OCI-LY1 (cell line): ENCODE data around the gene PER1.

ENCODE experiments used
- H2AFZ ChIP-seq: fragments of 200-600 bp; sonication (generic), shearing (Covaris generic); 2 replicates; pipeline ENCODE4 v1.6.0; 2014; ENCODE audit warnings: antibody characterized with exemption, mild to moderate bottlenecking, low read length
- H3F3A ChIP-seq: fragments of 200-600 bp; sonication (generic), shearing (Covaris generic); 2 replicates; pipeline ENCODE4 v1.6.0; 2014; ENCODE audit warnings: mild to moderate bottlenecking, antibody characterized with exemption, low read length, moderate library complexity; ENCODE audit not compliant: insufficient read depth
- H3K27ac ChIP-seq: fragments of 200-600 bp; sonication (generic); 2 replicates; pipeline ENCODE4 v1.5.1; 2014; ENCODE audit warnings: low read length, mixed run types, mild to moderate bottlenecking, low read depth; ENCODE audit not compliant: poor library complexity, severe bottlenecking
- H3K27me3 ChIP-seq: fragments of 200-600 bp; sonication (generic); 2 replicates; pipeline ENCODE4 v1.6.0; 2014; ENCODE audit warnings: antibody characterized with exemption, mild to moderate bottlenecking, low read length, moderate library complexity; ENCODE audit not compliant: insufficient read depth
- H3K36me3 ChIP-seq: fragments of 200-600 bp; sonication (generic); 2 replicates; pipeline ENCODE4 v1.6.1; 2014; ENCODE audit warnings: mild to moderate bottlenecking, antibody characterized with exemption, low read length, moderate library complexity, mixed read lengths; ENCODE audit not compliant: insufficient read depth
- H3K4me1 ChIP-seq: fragments of 200-600 bp; sonication (generic); 2 replicates; pipeline ENCODE4 v1.5.1; 2014; ENCODE audit warnings: mild to moderate bottlenecking, low read length, moderate library complexity; ENCODE audit not compliant: insufficient read depth, severe bottlenecking
- H3K4me2 ChIP-seq: fragments of 200-600 bp; sonication (generic), shearing (Covaris generic); 2 replicates; pipeline ENCODE4 v1.6.1; 2014; ENCODE audit warnings: low read length
- H3K4me3 ChIP-seq: fragments of 200-600 bp; sonication (generic); 2 replicates; pipeline ENCODE4 v1.5.1; 2014; ENCODE audit warnings: low read length, low read depth, mild to moderate bottlenecking, mixed read lengths; ENCODE audit not compliant: poor library complexity, severe bottlenecking
- H3K79me2 ChIP-seq: fragments of 200-600 bp; shearing (Covaris generic); 2 replicates; pipeline ENCODE4 v1.6.1; 2016; ENCODE audit warnings: mixed run types, low read length, mixed read lengths; ENCODE audit not compliant: insufficient read depth
- H3K9ac ChIP-seq: fragments of 200-600 bp; sonication (generic), shearing (Covaris generic); 2 replicates; pipeline ENCODE4 v1.6.1; 2014; ENCODE audit warnings: mild to moderate bottlenecking, low read length, mixed read lengths
- H3K9me2 ChIP-seq: fragments of 200-600 bp; sonication (generic), shearing (Covaris generic); 2 replicates; pipeline ENCODE4 v1.6.1; 2014; ENCODE audit warnings: low read depth, mild to moderate bottlenecking, low read length, mixed read lengths
- H3K9me3 ChIP-seq: fragments of 200-600 bp; shearing (Covaris generic); 2 replicates; pipeline ENCODE4 v1.6.1; 2014; ENCODE audit warnings: low read length, mixed read lengths
- H4K20me1 ChIP-seq: fragments of 200-600 bp; sonication (generic), shearing (Covaris generic); 2 replicates; pipeline ENCODE4 v1.6.0; 2016; ENCODE audit warnings: mild to moderate bottlenecking, low read length; ENCODE audit not compliant: insufficient read depth
- EZH2 ChIP-seq: fragments of 200-600 bp; sonication (generic), shearing (Covaris generic); IDR thresholded peaks from 2 replicates; pipeline ENCODE4 v1.8.0; 2017; ENCODE audit warnings: borderline replicate concordance, mixed run types, mild to moderate bottlenecking, antibody characterized with exemption, low read length, moderate library complexity, mixed read lengths
- TF ChIP-seq, protein P1 (sequence below): fragments of 200-600 bp; sonication (generic), shearing (Covaris generic); IDR thresholded peaks from 2 replicates; pipeline ENCODE4 v1.5.1; 2017; ENCODE audit warnings: mild to moderate bottlenecking, antibody characterized with exemption, low read length, moderate library complexity, mixed read lengths

Gene PER1

GRCh38 chr17:8118769-8119580, 33.2 kb downstream of the PER1 start:
- peak overlapping the region; percentile 88 for H3K4me2 ChIP-seq
- no peaks in the 10 kb centered on the region for H3K79me2 ChIP-seq
- H3K27ac ChIP-seq = peak overlapping the region; percentile 26
- no peaks in the 10 kb centered on the region for H3K36me3 ChIP-seq
- TF ChIP-seq EZH2 = no peak
- TF ChIP-seq, protein P1, sequence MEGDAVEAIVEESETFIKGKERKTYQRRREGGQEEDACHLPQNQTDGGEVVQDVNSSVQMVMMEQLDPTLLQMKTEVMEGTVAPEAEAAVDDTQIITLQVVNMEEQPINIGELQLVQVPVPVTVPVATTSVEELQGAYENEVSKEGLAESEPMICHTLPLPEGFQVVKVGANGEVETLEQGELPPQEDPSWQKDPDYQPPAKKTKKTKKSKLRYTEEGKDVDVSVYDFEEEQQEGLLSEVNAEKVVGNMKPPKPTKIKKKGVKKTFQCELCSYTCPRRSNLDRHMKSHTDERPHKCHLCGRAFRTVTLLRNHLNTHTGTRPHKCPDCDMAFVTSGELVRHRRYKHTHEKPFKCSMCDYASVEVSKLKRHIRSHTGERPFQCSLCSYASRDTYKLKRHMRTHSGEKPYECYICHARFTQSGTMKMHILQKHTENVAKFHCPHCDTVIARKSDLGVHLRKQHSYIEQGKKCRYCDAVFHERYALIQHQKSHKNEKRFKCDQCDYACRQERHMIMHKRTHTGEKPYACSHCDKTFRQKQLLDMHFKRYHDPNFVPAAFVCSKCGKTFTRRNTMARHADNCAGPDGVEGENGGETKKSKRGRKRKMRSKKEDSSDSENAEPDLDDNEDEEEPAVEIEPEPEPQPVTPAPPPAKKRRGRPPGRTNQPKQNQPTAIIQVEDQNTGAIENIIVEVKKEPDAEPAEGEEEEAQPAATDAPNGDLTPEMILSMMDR = peak; percentile 93
- H3K9me3 ChIP-seq = no peaks in the 10 kb centered on the region
- H4K20me1 ChIP-seq = no peaks in the 10 kb centered on the region
- H3K27me3 ChIP-seq = peaks cover 12% of the 10 kb centered on the region
- H3K9me2 ChIP-seq = no peaks in the 10 kb centered on the region
- peak overlapping the region; percentile 98 for H3K4me3 ChIP-seq
- H3F3A ChIP-seq = peaks cover 6% of the 10 kb centered on the region; the same call in 1 of the 2 replicates
- H3K4me1 ChIP-seq = peaks cover 48% of the 10 kb centered on the region
- no peak overlapping the region for H2AFZ ChIP-seq
- H3K9ac ChIP-seq = peak overlapping the region; percentile 64

DNA sequence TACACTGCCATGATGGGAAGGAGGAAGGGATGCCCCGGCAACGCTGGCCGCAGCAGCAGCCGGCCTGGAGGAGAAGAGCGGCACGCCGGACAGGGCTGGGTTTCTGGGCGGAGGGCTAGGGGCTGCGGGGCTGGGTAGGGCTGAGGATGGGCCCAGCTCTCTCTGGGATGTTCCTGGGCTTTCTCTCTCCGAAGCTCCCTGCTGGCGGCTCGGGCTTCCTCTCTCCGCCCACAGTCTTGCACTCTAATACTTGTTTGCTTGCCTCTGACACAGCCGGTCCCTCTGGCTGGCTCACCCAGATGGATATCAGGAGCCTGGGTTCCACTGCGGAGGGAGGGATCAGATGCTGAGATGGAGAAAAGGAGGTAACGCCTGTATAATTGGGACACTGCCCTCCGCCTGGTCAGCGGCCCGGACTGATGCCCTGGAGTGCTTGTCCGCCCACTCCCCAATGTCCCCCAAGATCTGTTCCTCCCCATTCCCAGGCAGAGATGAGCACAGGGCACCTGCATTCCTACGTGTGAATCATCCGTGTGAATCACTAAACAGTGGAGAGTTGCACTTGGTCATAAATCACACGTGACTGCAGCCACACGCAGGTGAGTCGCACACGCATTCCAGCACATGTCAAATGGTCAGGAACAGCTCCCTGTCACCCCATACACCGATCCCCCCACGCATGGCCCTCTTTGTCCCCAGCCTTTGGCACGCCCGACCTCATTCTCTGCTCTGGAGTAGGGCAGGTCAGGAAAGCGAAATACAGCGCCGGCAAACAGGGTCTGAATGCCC, 34.0 kb downstream of the PER1 start, which contains the start of gene ALOXE3:
Gene ALOXE3 (minus strand): TSS at position 535 of the 789 bp plus-strand sequence. CDS start 524 bp downstream, at position 11.
- H3K27me3 ChIP-seq = peaks cover 7% of the 10 kb centered on the region; the same call in 1 of the 2 replicates
- no peaks in the 10 kb centered on the region for H3K9me3 ChIP-seq
- H2AFZ ChIP-seq = no peak within 1 kb of the TSS
- H3K9ac ChIP-seq = peak within 1 kb of the TSS; percentile 64
- H3K27ac ChIP-seq = peak within 1 kb of the TSS; percentile 26
- no peaks in the 10 kb centered on the region for H3K36me3 ChIP-seq
- peak within 1 kb of the TSS; percentile 88 for H3K4me2 ChIP-seq
- H4K20me1 ChIP-seq = no peaks in the 10 kb centered on the region
- peaks cover 40% of the 10 kb centered on the region for H3K4me1 ChIP-seq
- H3K9me2 ChIP-seq = no peaks in the 10 kb centered on the region
- H3F3A ChIP-seq = peaks cover 6% of the 10 kb centered on the region; the same call in 1 of the 2 replicates
- no peaks in the 10 kb centered on the region for H3K79me2 ChIP-seq
- peak within 1 kb of the TSS; percentile 98 for H3K4me3 ChIP-seq
- TF ChIP-seq, protein P1 = no peak
- no peak for TF ChIP-seq EZH2

GRCh38 chr17:8117367-8117979, 34.7 kb downstream of the PER1 start:
- H2AFZ ChIP-seq = no peak overlapping the region
- no peak overlapping the region for H3K27ac ChIP-seq

More at GRCh38 chr17:8117367-8117979, 34.7 kb downstream of the PER1 start:
- Histone ChIP-seq H3K9me2 (no peaks in the 10 kb centered on the region), H3K27me3 (0 out of 2 replicates have a peak, but pooled peaks cover 7% of the 10 kb centered on the region), H3K9me3 (no peaks in the 10 kb centered on the region), H3K79me2 (no peaks in the 10 kb centered on the region), H3K36me3 (no peaks in the 10 kb centered on the region), H3K4me2 (peak overlapping the region; percentile 88), H3K9ac (no peak overlapping the region; the same call in 1 of the 2 replicates), H3K4me1 (peaks cover 33% of the 10 kb centered on the region), H3K4me3 (peak overlapping the region; percentile 98), H4K20me1 (no peaks in the 10 kb centered on the region), H3F3A (peaks cover 6% of the 10 kb centered on the region; the same call in 1 of the 2 replicates)
- no peak for TF ChIP-seq EZH2
- TF ChIP-seq, protein P1 = no peak
